Activated CD4-positive, alpha-beta T cell treated with anti-CD3 and anti-CD28 coated beads for 36 hours (primary cell): ENCODE measurements around the gene IFI27L1. TPM values are rescaled to one million over a fixed set of nuclear protein-coding genes. Genes with fewer than 3 reads are reported as not detected.

Experiments
- ATAC-seq: fragments of 200-7000 bp; cut with Tn5 transposase; one replicate; pipeline ENCODE4 v1.10.0; 2021; ENCODE audit warnings: mild to moderate bottlenecking, moderate library complexity
- CTCF ChIA-PET: fragments of 350-600 bp; sonication (Branson Sonifier 250); formaldehyde crosslinking; loops from one replicate; lab custom pipeline; 2021; ENCODE audit warnings: antibody characterized with exemption; lab: Charles Lee
- POLR2A ChIA-PET: fragments of 350-600 bp; sonication (Branson Sonifier 250); formaldehyde crosslinking; loops from one replicate; lab custom pipeline; 2021; ENCODE audit warnings: antibody characterized with exemption, inconsistent platforms; lab: Charles Lee
- DNase-seq: peaks from one replicate; pipeline ENCODE4 v3.0.0-alpha.2; 2020
- H3K27ac Mint-ChIP-seq: one replicate; pipeline ENCODE4 v1.8.0; 2021; ENCODE audit warnings: mixed read lengths
- H3K27me3 Mint-ChIP-seq: one replicate; pipeline ENCODE4 v1.8.0; 2021; ENCODE audit warnings: mixed read lengths
- H3K36me3 Mint-ChIP-seq: one replicate; pipeline ENCODE4 v1.8.0; 2021; ENCODE audit warnings: low read depth, mixed read lengths
- H3K4me1 Mint-ChIP-seq: one replicate; pipeline ENCODE4 v1.8.0; 2021; ENCODE audit warnings: mixed read lengths
- H3K4me3 Mint-ChIP-seq: one replicate; pipeline ENCODE4 v1.8.0; 2021; ENCODE audit warnings: mild to moderate bottlenecking, moderate library complexity, mixed read lengths
- H3K9me3 Mint-ChIP-seq: one replicate; pipeline ENCODE4 v1.8.0; 2021; ENCODE audit warnings: low read depth, mixed read lengths
- intact Hi-C, 2 experiments: fragments of 100-400 bp; cut with DNase I in 1 of 2; cut with micrococcal nuclease in 1 of 2; formaldehyde crosslinking; loops; one replicate each; pipeline versions ENCODE4 v1.14.2 to v1.15.1; 2022 to 2024; cut with DNase I, micrococcal nuclease
- total RNA-seq, 2 experiments: library from RNA; stranded (reverse); gene quantifications; one replicate each; pipeline ENCODE4 v1.2.3, GENCODE V29; 2021

IFI27L1 gene
- total RNA-seq, 2 experiments from 2014 or later: 22.3 to 27.1 TPM

- peaks cover 3% of the 10 kb centered on the region for H3K36me3 Mint-ChIP-seq
- H3K4me3 Mint-ChIP-seq: no peak overlapping the region
- peaks cover 11% of the 10 kb centered on the region for H3K9me3 Mint-ChIP-seq
- ATAC-seq: no peak
- POLR2A ChIA-PET: no interaction called here
- CTCF ChIA-PET: interaction anchor here (0.8 to 1.5 kb wide), 4 partner anchors 12 to 185 kb away, joined by 3 to 4 read pairs (median 4); no protein-coding TSS in a partner anchor
- H3K27ac Mint-ChIP-seq: no peak overlapping the region
- H3K27me3 Mint-ChIP-seq: no peaks in the 10 kb centered on the region
- DNase-seq: no peak
- peaks cover 12% of the 10 kb centered on the region for H3K4me1 Mint-ChIP-seq
- intact Hi-C loops: no loop called here
Measured at GRCh38 chr14:94124582-94125377, 43.7 kb downstream of the IFI27L1 start.

GRCh38 chr14:94125659-94126418 lies 44.7 kb downstream of the IFI27L1 start:
- Mint-ChIP-seq H3K9me3 (peaks cover 7% of the 10 kb centered on the region), H3K4me3 (no peak overlapping the region), H3K27me3 (no peaks in the 10 kb centered on the region), H3K4me1 (peaks cover 19% of the 10 kb centered on the region), H3K36me3 (no peaks in the 10 kb centered on the region), H3K27ac (no peak overlapping the region)
- no peak for ATAC-seq
- intact Hi-C loops: no loop called here
- no peak for DNase-seq
- POLR2A ChIA-PET: no interaction called here
- CTCF ChIA-PET: interaction anchor here (0.8 to 1.5 kb wide), 3 partner anchors 11 to 186 kb away, joined by 3 to 4 read pairs (median 4); no protein-coding TSS in a partner anchor

GRCh38 chr14:94126419-94126677 lies 45.2 kb downstream of the IFI27L1 start:
- H3K9me3 Mint-ChIP-seq: peaks cover 5% of the 10 kb centered on the region
- DNase-seq: no peak
- no peaks in the 10 kb centered on the region for H3K36me3 Mint-ChIP-seq
- no peaks in the 10 kb centered on the region for H3K27me3 Mint-ChIP-seq
- H3K4me1 Mint-ChIP-seq: peaks cover 19% of the 10 kb centered on the region
- ChIA-PET CTCF (no interaction called here), POLR2A (no interaction called here)
- no peak overlapping the region for H3K27ac Mint-ChIP-seq
- ATAC-seq: no peak
- intact Hi-C loops: no loop called here
- no peak overlapping the region for H3K4me3 Mint-ChIP-seq

GRCh38 chr14:94126800-94127199 lies 45.7 kb downstream of the IFI27L1 start:
- ChIA-PET CTCF (interaction anchor here (0.6 kb wide), 1 partner anchor 76 kb away, joined by 5 read pairs; no protein-coding TSS in a partner anchor), POLR2A (no interaction called here)
- DNase-seq: no peak
- H3K36me3 Mint-ChIP-seq: no peaks in the 10 kb centered on the region
- H3K27me3 Mint-ChIP-seq: no peaks in the 10 kb centered on the region
- H3K4me3 Mint-ChIP-seq: no peak overlapping the region
- peaks cover 19% of the 10 kb centered on the region for H3K4me1 Mint-ChIP-seq
- no peak overlapping the region for H3K27ac Mint-ChIP-seq
- ATAC-seq: no peak
- H3K9me3 Mint-ChIP-seq: peaks cover 2% of the 10 kb centered on the region
- intact Hi-C loops: no loop called here

GRCh38 chr14:94127330-94127729 lies 46.2 kb downstream of the IFI27L1 start:
- intact Hi-C loops: no loop called here
- H3K27me3 Mint-ChIP-seq: no peaks in the 10 kb centered on the region
- H3K27ac Mint-ChIP-seq: no peak overlapping the region
- ChIA-PET CTCF (interaction anchor here (0.6 to 4.1 kb wide), 2 partner anchors 11 to 76 kb away, joined by 5 to 12 read pairs; no protein-coding TSS in a partner anchor), POLR2A (no interaction called here)
- ATAC-seq: no peak
- no peak overlapping the region for H3K4me3 Mint-ChIP-seq
- H3K9me3 Mint-ChIP-seq: peaks cover 2% of the 10 kb centered on the region
- H3K36me3 Mint-ChIP-seq: no peaks in the 10 kb centered on the region
- H3K4me1 Mint-ChIP-seq: peaks cover 21% of the 10 kb centered on the region
- no peak for DNase-seq

- ATAC-seq: no peak
- Mint-ChIP-seq H3K4me1 (peaks cover 21% of the 10 kb centered on the region), H3K27me3 (no peaks in the 10 kb centered on the region), H3K27ac (peak overlapping the region; percentile 29), H3K4me3 (peak overlapping the region; percentile 78), H3K9me3 (no peaks in the 10 kb centered on the region), H3K36me3 (no peaks in the 10 kb centered on the region)
- CTCF ChIA-PET: interaction anchor here (1.0 to 5.3 kb wide), 8 partner anchors 8 to 106 kb away, joined by 3 to 68 read pairs (median 4); partner anchors contain the start of gene PPP4R4
- POLR2A ChIA-PET: interaction anchor here (0.5 kb wide), 1 partner anchor 269 kb away, joined by 3 read pairs; no protein-coding TSS in a partner anchor
- intact Hi-C loops: no loop called here
- no peak for DNase-seq
Measured at GRCh38 chr14:94128216-94128839, 47.2 kb downstream of the IFI27L1 start.

GRCh38 chr14:94129111-94129757 lies 48.1 kb downstream of the IFI27L1 start, which contains the start of gene IFI27L2:
Gene IFI27L2 (minus strand): TSS chr14:94129604. CDS start chr14:94129564, 40 bp downstream.
- peaks cover 4% of the 10 kb centered on the region for H3K27me3 Mint-ChIP-seq
- intact Hi-C loops: loop anchor here (1.0 kb wide), 3 partner anchors 45 to 93 kb away; partner anchors contain the start of genes DDX24 (in 2 of the 2), IFI27L1 (in 2 of the 2) and PPP4R4 (in 1 of the 2)
- peaks cover 21% of the 10 kb centered on the region for H3K4me1 Mint-ChIP-seq
- ATAC-seq (peak; percentile 97), DNase-seq (peak; percentile 85)
- ChIA-PET POLR2A (interaction anchor here (0.5 to 0.9 kb wide), 2 partner anchors 48 to 268 kb away, joined by 3 read pairs; partner anchors contain the start of genes DDX24 and IFI27L1), CTCF (interaction anchor here (0.7 to 5.3 kb wide), 10 partner anchors 9 to 1420 kb away, joined by 3 to 68 read pairs (median 4); partner anchors contain the start of gene PPP4R4)
- H3K9me3 Mint-ChIP-seq: no peaks in the 10 kb centered on the region
- H3K36me3 Mint-ChIP-seq: no peaks in the 10 kb centered on the region
- peak within 1 kb of the TSS; percentile 37 for H3K27ac Mint-ChIP-seq
- H3K4me3 Mint-ChIP-seq: peak within 1 kb of the TSS; percentile 78

- Mint-ChIP-seq H3K9me3 (no peaks in the 10 kb centered on the region), H3K4me3 (peak overlapping the region; percentile 78), H3K4me1 (peaks cover 21% of the 10 kb centered on the region), H3K27me3 (peaks cover 4% of the 10 kb centered on the region), H3K27ac (peak overlapping the region; percentile 37), H3K36me3 (no peaks in the 10 kb centered on the region)
- ChIA-PET POLR2A (interaction anchor here (0.9 kb wide), 1 partner anchor 49 kb away, joined by 3 read pairs; the partner anchor contains the start of genes DDX24 and IFI27L1), CTCF (interaction anchor here (0.9 to 5.3 kb wide), 11 partner anchors 9 to 419 kb away, joined by 3 to 68 read pairs (median 4); partner anchors contain the start of genes DDX24, IFI27L1 and PPP4R4)
- DNase-seq (peak; percentile 57), ATAC-seq (peak; percentile 64)
- intact Hi-C loops: loop anchor here (1.0 to 5.0 kb wide), 8 partner anchors 44 to 417 kb away; partner anchors contain the start of genes DDX24 (in 2 of the 2), IFI27L1 (in 2 of the 2), OTUB2 (in 1 of the 2) and PPP4R4 (in 1 of the 2)
Measured at GRCh38 chr14:94129758-94130414, 48.8 kb downstream of the IFI27L1 start.

GRCh38 chr14:94132285-94132887 lies 51.3 kb downstream of the IFI27L1 start:
- Mint-ChIP-seq H3K36me3 (no peaks in the 10 kb centered on the region), H3K27me3 (peaks cover 6% of the 10 kb centered on the region), H3K27ac (no peak overlapping the region), H3K9me3 (no peaks in the 10 kb centered on the region), H3K4me1 (peaks cover 23% of the 10 kb centered on the region), H3K4me3 (no peak overlapping the region)
- intact Hi-C loops: loop anchor here (1.0 to 5.0 kb wide), 7 partner anchors 48 to 417 kb away; no protein-coding TSS in a partner anchor
- POLR2A ChIA-PET: no interaction called here
- peak; percentile 78 for DNase-seq
- CTCF ChIA-PET: interaction anchor here (0.6 to 5.3 kb wide), 38 partner anchors 10 to 418 kb away, joined by 3 to 68 read pairs (median 4); partner anchors contain the start of genes DDX24, IFI27L1, PPP4R4 and SERPINA6
- peak; percentile 37 for ATAC-seq
